Spinal cord (tissue), 10 donors: ENCODE data around the gene TTC9C. TPM values are rescaled to one million over a fixed set of nuclear protein-coding genes. Genes with fewer than 3 reads are reported as not detected.

Experiments
- DNase-seq, 6 donors: peaks; one replicate each; pipeline versions ENCODE4 v3.0.0 to v3.0.0-alpha.2; 2013 to 2015; ENCODE audit warnings: low spot score in 6 of 6, low read depth in 4 of 6
- H3K27ac ChIP-seq: one replicate; pipeline ENCODE4 v1.5.1; 2013; ENCODE audit warnings: low read depth, low read length, control low read depth
- H3K27me3 ChIP-seq: one replicate; pipeline ENCODE4 v1.6.1; 2013; ENCODE audit warnings: low read length; ENCODE audit not compliant: control insufficient read depth, insufficient read depth
- H3K36me3 ChIP-seq: one replicate; pipeline ENCODE4 v1.6.1; 2013; ENCODE audit warnings: low read length; ENCODE audit not compliant: control insufficient read depth, insufficient read depth
- H3K4me1 ChIP-seq: one replicate; pipeline ENCODE4 v1.6.1; 2013; ENCODE audit warnings: low read length; ENCODE audit not compliant: control insufficient read depth, insufficient read depth
- H3K4me3 ChIP-seq: one replicate; pipeline ENCODE4 v1.5.1; 2013; ENCODE audit warnings: low read depth, low read length, control low read depth
- H3K9me3 ChIP-seq: one replicate; pipeline ENCODE4 v1.6.1; 2013; ENCODE audit warnings: low read length; ENCODE audit not compliant: control insufficient read depth, insufficient read depth
- WGBS: methylation state at CpG from one replicate; pipeline ENCODE4 v1.1.5; 2013; ENCODE audit warnings: missing lambda C conversion rate; ENCODE audit not compliant: insufficient coverage; 5-methylcytosine and 5-hydroxymethylcytosine counted together
- polyA plus RNA-seq, 2 donors: library from polyadenylated mRNA; unstranded; fragments of 120-200 nt; gene quantifications; one replicate each; pipeline ENCODE4 v1.2.1, GENCODE V29; 2013; ENCODE audit not compliant: insufficient read length in 2 of 2
- total RNA-seq, 2 donors: library from RNA; depleted of rRNA in 1 of 2; stranded (reverse); fragments of 120-200 nt in 1 of 2; fragments of >200 nt in 1 of 2; gene quantifications; one replicate each; pipeline versions ENCODE4 v1.2.3 to v1.2.4, GENCODE V29; 2013 to 2014
- donor health status: healthy.

TTC9C gene
- total and polyA plus RNA-seq, 4 donors, result 30.7 to 47.5 (median 37.9) TPM

DNA sequence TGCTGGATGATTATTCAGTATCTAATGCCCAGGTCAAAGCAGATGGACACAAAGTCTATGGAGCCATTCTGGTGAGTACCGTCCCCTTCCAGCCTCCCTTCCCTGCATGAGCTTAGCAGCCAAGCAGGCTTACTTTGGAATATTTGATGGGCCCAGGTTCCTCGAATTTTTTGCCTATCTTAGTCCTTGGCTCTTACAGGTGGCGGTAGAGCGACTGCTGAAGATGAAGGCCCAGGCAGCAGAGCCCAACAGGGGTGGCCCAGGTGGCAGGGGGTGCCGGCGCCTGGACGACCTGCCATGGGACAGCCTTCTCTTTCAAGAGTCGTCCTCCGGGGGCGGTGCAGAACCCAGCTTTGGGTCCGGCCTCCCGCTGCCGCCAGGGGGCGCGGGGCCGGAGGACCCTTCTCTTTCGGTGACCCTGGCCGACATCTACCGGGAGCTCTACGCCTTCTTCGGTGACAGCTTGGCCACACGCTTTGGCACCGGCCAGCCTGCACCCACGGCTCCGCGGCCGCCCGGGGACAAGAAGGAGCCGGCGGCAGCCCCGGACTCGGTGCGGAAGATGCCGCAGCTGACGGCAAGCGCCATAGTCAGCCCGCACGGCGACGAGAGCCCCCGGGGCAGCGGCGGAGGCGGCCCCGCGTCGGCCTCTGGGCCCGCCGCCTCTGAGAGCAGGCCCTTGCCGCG, 58.2 kb downstream of the TTC9C start:
- Histone ChIP-seq H3K27me3 (no peaks in the 10 kb centered on the region), H3K36me3 (peaks cover 59% of the 10 kb centered on the region), H3K4me1 (peaks cover 30% of the 10 kb centered on the region), H3K4me3 (peak overlapping the region; percentile 88), H3K9me3 (no peaks in the 10 kb centered on the region), H3K27ac (peak overlapping the region; percentile 91)
- under 1% methylated on average over 50 of the region's 51 CpGs for WGBS
- peak in 5 of 6 donors; percentile 60 to 95 (median 75) for DNase-seq

DNA sequence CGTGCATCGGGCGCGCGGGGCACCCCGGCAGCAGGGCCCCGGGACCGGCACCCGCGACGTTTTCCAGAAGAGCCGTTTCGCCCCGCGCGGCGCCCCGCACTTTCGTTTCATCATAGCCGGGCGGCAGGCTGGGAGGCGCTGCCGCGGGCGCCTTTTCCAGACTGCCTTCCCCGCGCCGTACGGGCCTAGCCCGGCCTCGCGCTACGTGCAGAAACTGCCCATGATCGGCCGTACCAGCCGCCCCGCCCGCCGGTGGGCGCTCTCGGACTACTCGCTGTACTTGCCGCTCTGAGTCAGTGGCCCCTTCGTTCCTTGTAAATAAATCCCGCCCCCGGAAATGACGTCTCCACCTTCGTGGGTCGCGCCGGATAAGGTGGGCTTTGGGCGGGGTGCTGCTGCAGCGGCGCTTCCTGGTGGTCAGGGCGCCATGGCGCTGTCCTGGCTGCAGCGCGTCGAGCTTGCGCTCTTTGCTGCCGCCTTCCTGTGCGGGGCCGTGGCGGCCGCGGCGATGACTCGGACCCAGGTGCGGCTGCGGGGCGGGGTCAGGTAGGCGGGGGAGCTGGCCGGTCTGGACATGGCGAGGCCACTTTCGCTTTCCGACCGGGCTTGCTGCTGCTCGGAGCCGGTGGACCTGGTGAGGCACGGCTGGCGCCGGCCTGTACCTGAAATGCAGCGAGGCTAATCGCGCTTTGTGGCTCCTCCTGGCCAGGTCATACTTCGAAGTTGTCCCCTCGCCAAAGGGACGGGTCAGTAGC, 58.9 kb downstream of the TTC9C start, which contains the start of gene TMEM179B:
TSS of gene TMEM179B (plus strand) at position 398 of the 755 bp plus-strand sequence. CDS start at position 428, 30 bp downstream.
- peak; percentile 92 to 100 (median 98) for DNase-seq
- Histone ChIP-seq H3K27ac (peak within 1 kb of the TSS; percentile 91), H3K27me3 (no peaks in the 10 kb centered on the region), H3K4me3 (peak within 1 kb of the TSS; percentile 88), H3K9me3 (no peaks in the 10 kb centered on the region), H3K4me1 (peaks cover 36% of the 10 kb centered on the region), H3K36me3 (peaks cover 58% of the 10 kb centered on the region)
- WGBS, result under 1% methylated on average over 88 of the region's 88 CpGs

Other genes starting within 250 kb of the TTC9C start
- 100 to 1,000 TPM; 247 to 463 TPM for gene AHNAK, start 181.7 kb upstream of the TTC9C start, total RNA-seq
- gene AHNAK, start 181.7 kb upstream of the TTC9C start, polyA plus RNA-seq, result 10 to 100 TPM; 60.2 to 84.0 TPM
- gene EEF1G, start 154.6 kb upstream of the TTC9C start, total RNA-seq, result 1,000 to 10,000 TPM in 1 of 2 donors, 100 to 1,000 TPM in 1; 887 to 2,089 TPM
- 1,000 to 10,000 TPM; 1,849 to 2,100 TPM for gene EEF1G, start 154.6 kb upstream of the TTC9C start, polyA plus RNA-seq
- gene TUT1, start 137.0 kb upstream of the TTC9C start, total RNA-seq, result 1 to 10 TPM; 4.3 to 9.0 TPM
- 10 to 100 TPM; 18.4 to 22.1 TPM for gene TUT1, start 137.0 kb upstream of the TTC9C start, polyA plus RNA-seq
- 10 to 100 TPM; 72.9 to 88.0 TPM for gene MTA2, start 126.6 kb upstream of the TTC9C start, total RNA-seq
- 10 to 100 TPM; 82.1 to 91.6 TPM for gene MTA2, start 126.6 kb upstream of the TTC9C start, polyA plus RNA-seq
- 10 to 100 TPM; 10.5 to 30.2 TPM for gene EML3, start 115.7 kb upstream of the TTC9C start, total RNA-seq
- 10 to 100 TPM; 30.3 to 46.3 TPM for gene EML3, start 115.7 kb upstream of the TTC9C start, polyA plus RNA-seq
- gene ROM1, start 115.2 kb upstream of the TTC9C start, total RNA-seq, result 10 to 100 TPM in 1 of 2 donors, 1 to 10 TPM in 1; 4.8 to 11.9 TPM
- 10 to 100 TPM in 1 of 2 donors, 1 to 10 TPM in 1; 8.7 to 11.1 TPM for gene ROM1, start 115.2 kb upstream of the TTC9C start, polyA plus RNA-seq
- gene B3GAT3, start 106.5 kb upstream of the TTC9C start, total RNA-seq, result 10 to 100 TPM; 26.6 to 40.5 TPM
- 10 to 100 TPM; 54.2 to 70.5 TPM for gene B3GAT3, start 106.5 kb upstream of the TTC9C start, polyA plus RNA-seq
- gene GANAB, start 81.9 kb upstream of the TTC9C start, total RNA-seq, result 100 to 1,000 TPM; 119 to 161 TPM
- gene GANAB, start 81.9 kb upstream of the TTC9C start, polyA plus RNA-seq, result 100 to 1,000 TPM; 169 to 195 TPM
- 10 to 100 TPM; 12.0 to 14.3 TPM for gene INTS5, start 75.2 kb upstream of the TTC9C start, total RNA-seq
- 10 to 100 TPM; 15.5 to 17.9 TPM for gene INTS5, start 75.2 kb upstream of the TTC9C start, polyA plus RNA-seq
- gene C11orf98, start 63.3 kb upstream of the TTC9C start, total RNA-seq, result 10 to 100 TPM; 21.4 to 66.0 TPM
- gene C11orf98, start 63.3 kb upstream of the TTC9C start, polyA plus RNA-seq, result 10 to 100 TPM; 61.9 to 63.5 TPM
- gene CSKMT, start 63.2 kb upstream of the TTC9C start, total RNA-seq, result 10 to 100 TPM in 1 of 2 donors, 1 to 10 TPM in 1; 6.0 to 13.7 TPM
- gene CSKMT, start 63.2 kb upstream of the TTC9C start, polyA plus RNA-seq, result 1 to 10 TPM; 8.1 to 9.6 TPM
- gene UQCC3, start 56.8 kb upstream of the TTC9C start, total RNA-seq, result 10 to 100 TPM in 1 of 2 donors, 1 to 10 TPM in 1; 5.4 to 15.2 TPM
- gene UQCC3, start 56.8 kb upstream of the TTC9C start, polyA plus RNA-seq, result 10 to 100 TPM; 13.7 to 14.3 TPM
- gene LBHD1, start 56.2 kb upstream of the TTC9C start, total RNA-seq, result 1 to 10 TPM; 2.9 to 6.1 TPM
- 10 to 100 TPM in 1 of 2 donors, 1 to 10 TPM in 1; 7.5 to 10.2 TPM for gene LBHD1, start 56.2 kb upstream of the TTC9C start, polyA plus RNA-seq
- gene UBXN1, start 49.4 kb upstream of the TTC9C start, total RNA-seq, result 10 to 100 TPM; 32.0 to 89.6 TPM
- gene UBXN1, start 49.4 kb upstream of the TTC9C start, polyA plus RNA-seq, result 100 to 1,000 TPM; 141 to 148 TPM
- gene LRRN4CL, start 39.0 kb upstream of the TTC9C start, total RNA-seq, result 10 to 100 TPM in 1 of 2 donors, 1 to 10 TPM in 1; 3.2 to 15.0 TPM
- 1 to 10 TPM in 1 of 2 donors, under 1 TPM in 1; 0.40 to 3.2 TPM for gene LRRN4CL, start 39.0 kb upstream of the TTC9C start, polyA plus RNA-seq
- gene BSCL2, start 21.1 kb upstream of the TTC9C start, total RNA-seq, result 100 to 1,000 TPM; 147 to 179 TPM
- 100 to 1,000 TPM; 224 to 261 TPM for gene BSCL2, start 21.1 kb upstream of the TTC9C start, polyA plus RNA-seq
- 10 to 100 TPM; 25.6 to 54.8 TPM for gene GNG3, start 20.8 kb upstream of the TTC9C start, total RNA-seq
- gene GNG3, start 20.8 kb upstream of the TTC9C start, polyA plus RNA-seq, result 100 to 1,000 TPM; 288 to 295 TPM
- gene HNRNPUL2, start 1.0 kb upstream of the TTC9C start, total RNA-seq, result 10 to 100 TPM; 15.3 to 32.6 TPM
- gene HNRNPUL2, start 1.0 kb upstream of the TTC9C start, polyA plus RNA-seq, result 10 to 100 TPM; 62.8 to 69.3 TPM
- gene ZBTB3, start 25.7 kb downstream of the TTC9C start, total RNA-seq, result 10 to 100 TPM; 11.7 to 15.3 TPM
- 10 to 100 TPM in 1 of 2 donors, 1 to 10 TPM in 1; 6.8 to 11.6 TPM for gene ZBTB3, start 25.7 kb downstream of the TTC9C start, polyA plus RNA-seq
- gene POLR2G, start 33.1 kb downstream of the TTC9C start, total RNA-seq, result 100 to 1,000 TPM in 1 of 2 donors, 10 to 100 TPM in 1; 80.1 to 178 TPM
- gene POLR2G, start 33.1 kb downstream of the TTC9C start, polyA plus RNA-seq, result 100 to 1,000 TPM; 145 to 152 TPM
- gene TAF6L, start 42.9 kb downstream of the TTC9C start, total RNA-seq, result 10 to 100 TPM; 14.4 to 29.5 TPM
- gene TAF6L, start 42.9 kb downstream of the TTC9C start, polyA plus RNA-seq, result 10 to 100 TPM; 27.1 to 37.6 TPM
- 10 to 100 TPM; 22.7 to 57.9 TPM for gene TMEM179B, start 58.9 kb downstream of the TTC9C start, total RNA-seq
- gene TMEM179B, start 58.9 kb downstream of the TTC9C start, polyA plus RNA-seq, result 10 to 100 TPM; 44.0 to 57.2 TPM
- 10 to 100 TPM; 12.3 to 24.0 TPM for gene TMEM223, start 63.5 kb downstream of the TTC9C start, total RNA-seq
- gene TMEM223, start 63.5 kb downstream of the TTC9C start, polyA plus RNA-seq, result 10 to 100 TPM; 23.2 to 25.5 TPM
- 10 to 100 TPM; 32.2 to 46.2 TPM for gene NXF1, start 77.0 kb downstream of the TTC9C start, total RNA-seq
- gene NXF1, start 77.0 kb downstream of the TTC9C start, polyA plus RNA-seq, result 100 to 1,000 TPM in 1 of 2 donors, 10 to 100 TPM in 1; 89.7 to 106 TPM
- 10 to 100 TPM; 31.1 to 40.8 TPM for gene STX5, start 103.6 kb downstream of the TTC9C start, total RNA-seq
- gene STX5, start 103.6 kb downstream of the TTC9C start, polyA plus RNA-seq, result 10 to 100 TPM; 46.0 to 48.5 TPM
- not detected for gene TEX54, start 104.4 kb downstream of the TTC9C start, total RNA-seq
- gene TEX54, start 104.4 kb downstream of the TTC9C start, polyA plus RNA-seq, result under 1 TPM in 1 of 2 donors, not detected in 1; 0.57 TPM
- 10 to 100 TPM; 25.5 to 42.6 TPM for gene WDR74, start 111.1 kb downstream of the TTC9C start, total RNA-seq
- 10 to 100 TPM; 34.4 to 45.5 TPM for gene WDR74, start 111.1 kb downstream of the TTC9C start, polyA plus RNA-seq
- 100 to 1,000 TPM; 170 to 372 TPM for gene SLC3A2, start 152.4 kb downstream of the TTC9C start, total RNA-seq
- gene SLC3A2, start 152.4 kb downstream of the TTC9C start, polyA plus RNA-seq, result 100 to 1,000 TPM; 180 to 243 TPM
- gene CHRM1, start 192.9 kb downstream of the TTC9C start, total RNA-seq, result 1 to 10 TPM in 1 of 2 donors, under 1 TPM in 1; 0.89 to 4.4 TPM
- 1 to 10 TPM; 1.2 to 3.1 TPM for gene CHRM1, start 192.9 kb downstream of the TTC9C start, polyA plus RNA-seq